A673 (cell line): Measurements from ENCODE around the gene TTLL11. TPM values are rescaled to one million over a fixed set of nuclear protein-coding genes. Genes with fewer than 3 reads are reported as not detected.

Source experiments
- BruUV-seq: library from RNA; stranded (reverse); fragments of 400-500 nt; replicated peaks from 2 replicates; lab custom pipeline; 2021; lab: Mats Ljungman, UMichigan
- CTCF ChIA-PET: fragments of 300-600 bp; sonication (Branson Sonifier 250); formaldehyde crosslinking; loops from one replicate; lab custom pipeline; 2022; ENCODE audit warnings: antibody characterized with exemption; lab: Charles Lee
- POLR2A ChIA-PET: fragments of 300-600 bp; sonication (Branson Sonifier 250); formaldehyde crosslinking; loops from one replicate; lab custom pipeline; 2022; ENCODE audit warnings: antibody characterized with exemption; ENCODE audit not compliant: low non-redundant PET; lab: Charles Lee
- DNase-seq: peaks from one replicate; pipeline ENCODE4 v3.0.0-alpha.2; 2015; ENCODE audit warnings: low spot score
- H3K27ac ChIP-seq: fragments of 200-600 bp; sonication (generic); 2 replicates; pipeline ENCODE4 v1.5.1; 2016; ENCODE audit warnings: mixed run types, low read depth, mild to moderate bottlenecking, mixed read lengths, antibody characterized with exemption, low read length; ENCODE audit not compliant: poor library complexity, severe bottlenecking
- H3K27me3 ChIP-seq: fragments of 200-600 bp; sonication (generic); replicated peaks from 2 replicates; pipeline ENCODE4 v1.6.1; 2017; ENCODE audit warnings: mixed run types, low read depth, mild to moderate bottlenecking, mixed read lengths, antibody characterized with exemption, low read length; ENCODE audit not compliant: insufficient read depth, poor library complexity
- H3K36me3 ChIP-seq: fragments of 200-600 bp; sonication (generic); 2 replicates; pipeline ENCODE4 v1.6.1; 2016; ENCODE audit warnings: mixed run types, mild to moderate bottlenecking, mixed read lengths, antibody characterized with exemption, low read length; ENCODE audit not compliant: insufficient read depth, poor library complexity, severe bottlenecking
- H3K4me1 ChIP-seq: fragments of 200-600 bp; sonication (generic); 2 replicates; pipeline ENCODE4 v1.6.1; 2017; ENCODE audit warnings: mixed run types, mild to moderate bottlenecking, mixed read lengths, antibody characterized with exemption, low read length; ENCODE audit not compliant: insufficient read depth, poor library complexity, severe bottlenecking
- H3K4me3 ChIP-seq: fragments of 200-600 bp; sonication (generic); 2 replicates; pipeline ENCODE4 v1.5.1; 2016; ENCODE audit warnings: low read depth, mixed run types, mild to moderate bottlenecking, mixed read lengths, low read length; ENCODE audit not compliant: poor library complexity, severe bottlenecking
- H3K9me3 ChIP-seq: fragments of 200-600 bp; sonication (generic); 2 replicates; pipeline ENCODE4 v1.6.1; 2016; ENCODE audit warnings: mixed run types, low read depth, mild to moderate bottlenecking, mixed read lengths, antibody characterized with exemption, low read length; ENCODE audit not compliant: poor library complexity, severe bottlenecking
- EZH2 ChIP-seq: fragments of 200-600 bp; sonication (generic); IDR thresholded peaks from 2 replicates; pipeline ENCODE4 v1.6.1; 2017; ENCODE audit warnings: borderline replicate concordance, low read depth, mild to moderate bottlenecking, mixed read lengths, antibody characterized with exemption, low read length; ENCODE audit not compliant: poor library complexity, severe bottlenecking
- intact Hi-C: fragments of 100-400 bp; cut with micrococcal nuclease; formaldehyde crosslinking; loops from one replicate; pipeline ENCODE4 v1.10.0; 2022; ENCODE audit not compliant: unreplicated experiment
- total RNA-seq: library from RNA; stranded (reverse); gene quantifications from 2 replicates; pipeline ENCODE4 v1.2.3, GENCODE V29; 2021
- TF ChIP-seq, protein P1 (sequence below): fragments of 300-800, 200-600 bp; sonication (generic); conservative IDR thresholded peaks from 2 replicates; pipeline ENCODE4 v1.5.1; 2017; ENCODE audit warnings: low read depth, mild to moderate bottlenecking, antibody characterized with exemption, low read length, moderate library complexity, mixed read lengths

The TTLL11 gene
- total RNA-seq, 1 experiment from 2014 or later, result 3.0 TPM

DNA sequence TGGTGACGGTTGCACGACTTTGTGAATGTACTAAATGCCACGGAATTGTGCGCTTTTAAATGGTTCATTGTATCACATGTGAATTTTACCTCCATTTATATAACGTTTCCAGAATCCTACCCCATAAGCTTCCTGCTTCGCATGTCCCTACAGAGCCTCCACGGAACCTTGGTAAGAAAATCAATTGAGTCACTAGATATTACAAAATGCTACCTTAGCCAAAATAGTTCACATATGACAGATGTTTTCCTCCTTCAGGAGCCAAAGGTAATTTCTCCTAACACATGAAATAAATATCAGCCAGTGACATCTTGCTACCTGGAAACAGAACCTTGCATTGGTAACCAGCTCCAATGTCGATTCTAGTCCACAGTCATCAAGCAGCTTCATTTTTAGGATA, 125.1 kb downstream of the TTLL11 start:
- Histone ChIP-seq H3K4me1 (peaks cover 8% of the 10 kb centered on the region), H3K4me3 (no peak overlapping the region), H3K36me3 (no peaks in the 10 kb centered on the region), H3K9me3 (no peaks in the 10 kb centered on the region), H3K27ac (no peak overlapping the region), H3K27me3 (no peaks in the 10 kb centered on the region)
- BruUV-seq, result no TSS peak
- TF ChIP-seq EZH2, result no peak
- TF ChIP-seq, protein P1, sequence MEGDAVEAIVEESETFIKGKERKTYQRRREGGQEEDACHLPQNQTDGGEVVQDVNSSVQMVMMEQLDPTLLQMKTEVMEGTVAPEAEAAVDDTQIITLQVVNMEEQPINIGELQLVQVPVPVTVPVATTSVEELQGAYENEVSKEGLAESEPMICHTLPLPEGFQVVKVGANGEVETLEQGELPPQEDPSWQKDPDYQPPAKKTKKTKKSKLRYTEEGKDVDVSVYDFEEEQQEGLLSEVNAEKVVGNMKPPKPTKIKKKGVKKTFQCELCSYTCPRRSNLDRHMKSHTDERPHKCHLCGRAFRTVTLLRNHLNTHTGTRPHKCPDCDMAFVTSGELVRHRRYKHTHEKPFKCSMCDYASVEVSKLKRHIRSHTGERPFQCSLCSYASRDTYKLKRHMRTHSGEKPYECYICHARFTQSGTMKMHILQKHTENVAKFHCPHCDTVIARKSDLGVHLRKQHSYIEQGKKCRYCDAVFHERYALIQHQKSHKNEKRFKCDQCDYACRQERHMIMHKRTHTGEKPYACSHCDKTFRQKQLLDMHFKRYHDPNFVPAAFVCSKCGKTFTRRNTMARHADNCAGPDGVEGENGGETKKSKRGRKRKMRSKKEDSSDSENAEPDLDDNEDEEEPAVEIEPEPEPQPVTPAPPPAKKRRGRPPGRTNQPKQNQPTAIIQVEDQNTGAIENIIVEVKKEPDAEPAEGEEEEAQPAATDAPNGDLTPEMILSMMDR, result no peak
- CTCF ChIA-PET, result no interaction called here
- intact Hi-C loops, result no loop called here
- POLR2A ChIA-PET, result interaction anchor here (0.7 kb wide), 2 partner anchors 348 to 380 kb away, joined by 3 to 4 read pairs; no protein-coding TSS in a partner anchor
- DNase-seq, result no peak

DNA sequence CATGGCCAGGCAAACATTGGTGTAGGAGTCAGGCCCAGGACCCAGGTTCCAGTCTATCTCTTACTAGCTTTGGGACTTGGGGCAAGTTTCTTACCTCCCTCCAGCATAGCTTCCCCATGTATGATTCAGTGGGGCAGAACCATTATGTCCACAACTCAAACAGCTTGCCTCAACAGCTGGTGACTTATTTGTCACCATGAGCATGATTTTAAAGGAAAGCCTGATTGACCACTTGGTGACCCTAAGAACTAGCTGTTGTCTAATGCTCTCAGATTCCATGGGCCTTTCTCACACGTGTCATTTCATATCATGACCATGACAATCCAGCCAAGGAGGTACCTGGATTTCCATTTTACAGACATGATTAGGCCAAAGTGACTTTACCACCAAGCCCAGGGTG, 126.4 kb downstream of the TTLL11 start:
- intact Hi-C loops, result no loop called here
- POLR2A ChIA-PET, result no interaction called here
- H3K9me3 ChIP-seq, result no peaks in the 10 kb centered on the region
- no peaks in the 10 kb centered on the region for H3K36me3 ChIP-seq
- H3K27ac ChIP-seq, result no peak overlapping the region
- no peak overlapping the region for H3K4me3 ChIP-seq
- CTCF ChIA-PET, result no interaction called here
- H3K27me3 ChIP-seq, result no peaks in the 10 kb centered on the region
- DNase-seq, result no peak
- BruUV-seq, result no TSS peak
- TF ChIP-seq, protein P1, result no peak
- no peak for TF ChIP-seq EZH2
- peaks cover 8% of the 10 kb centered on the region for H3K4me1 ChIP-seq

- Histone ChIP-seq H3K9me3 (no peaks in the 10 kb centered on the region), H3K27ac (no peak overlapping the region), H3K27me3 (no peaks in the 10 kb centered on the region), H3K4me1 (peaks cover 8% of the 10 kb centered on the region), H3K4me3 (no peak overlapping the region), H3K36me3 (no peaks in the 10 kb centered on the region)
- intact Hi-C loops, result no loop called here
- ChIA-PET POLR2A (no interaction called here), CTCF (no interaction called here)
- no peak for TF ChIP-seq EZH2
- TF ChIP-seq, protein P1, result no peak
- DNase-seq, result peak; percentile 70
- BruUV-seq, result no TSS peak
Observed at GRCh38 chr9:121963528-121963995, 129.5 kb downstream of the TTLL11 start.
